HepG2 (cell line): Measurements from ENCODE around the gene ATN1.

Source experiments
- EZH2 ChIP-seq: conservative IDR thresholded peaks from 2 replicates; pipeline ENCODE4 v1.6.1; 2012; ENCODE audit warnings: mild to moderate bottlenecking, low read depth, low read length, moderate library complexity
- JUN ChIP-seq: sonication (generic); formaldehyde crosslinking; IDR thresholded peaks from 2 replicates; pipeline ENCODE4 v1.4.0; 2020; ENCODE audit warnings: mild to moderate bottlenecking, missing genetic modification reagents
- MAFK ChIP-seq, 2 experiments: IDR thresholded peaks in 1 of 2; conservative IDR thresholded peaks in 1 of 2; 2 replicates each; pipeline ENCODE4 v1.6.1; 2011; ENCODE audit warnings: improper control_type of control experiment in 2 of 2, low read length in 2 of 2
- MXI1 ChIP-seq: IDR thresholded peaks from 3 replicates; pipeline ENCODE4 v1.6.1; 2012; ENCODE audit warnings: low read depth, low read length, inconsistent platforms, borderline replicate concordance
- MYC ChIP-seq: sonication (generic); formaldehyde crosslinking; IDR thresholded peaks from 2 replicates; pipeline ENCODE4 v1.9.0; 2021; ENCODE audit warnings: missing genetic modification reagents, borderline replicate concordance
- NFE2L1 ChIP-seq: sonication (generic); formaldehyde crosslinking; IDR thresholded peaks from 2 replicates; pipeline ENCODE4 v1.4.0; 2020; ENCODE audit warnings: missing genetic modification reagents, mild to moderate bottlenecking, borderline replicate concordance
- PHF21A ChIP-seq: sonication (generic); formaldehyde crosslinking; IDR thresholded peaks from 2 replicates; pipeline ENCODE4 v1.5.0; 2020; ENCODE audit warnings: mild to moderate bottlenecking, missing genetic modification reagents
- TBL1XR1 ChIP-seq: fragments of 150-350 bp; IDR thresholded peaks from 2 replicates; pipeline ENCODE4 v1.6.1; 2014; ENCODE audit warnings: borderline replicate concordance, low read length; ENCODE audit not compliant: partially characterized antibody
- ZNF670 ChIP-seq: sonication (generic); formaldehyde crosslinking; IDR thresholded peaks from 2 replicates; pipeline ENCODE4 v1.8.0; 2022; ENCODE audit warnings: mild to moderate bottlenecking, missing genetic modification reagents, borderline replicate concordance
- TF ChIP-seq, protein P1 (sequence below): sonication (generic); formaldehyde crosslinking; IDR thresholded peaks from 2 replicates; pipeline ENCODE4 v1.8.1; 2023; ENCODE audit warnings: missing genetic modification reagents, inconsistent platforms, borderline replicate concordance
- TF ChIP-seq, protein P2 (sequence below): sonication (generic); formaldehyde crosslinking; IDR thresholded peaks from 2 replicates; pipeline ENCODE4 v1.5.0; 2020; ENCODE audit warnings: mild to moderate bottlenecking, missing genetic modification reagents, moderate library complexity
- TF ChIP-seq, protein P3 (sequence below): sonication (generic); formaldehyde crosslinking; IDR thresholded peaks from 2 replicates; pipeline ENCODE4 v1.9.0; 2021; ENCODE audit warnings: missing genetic modification reagents, borderline replicate concordance

DNA sequence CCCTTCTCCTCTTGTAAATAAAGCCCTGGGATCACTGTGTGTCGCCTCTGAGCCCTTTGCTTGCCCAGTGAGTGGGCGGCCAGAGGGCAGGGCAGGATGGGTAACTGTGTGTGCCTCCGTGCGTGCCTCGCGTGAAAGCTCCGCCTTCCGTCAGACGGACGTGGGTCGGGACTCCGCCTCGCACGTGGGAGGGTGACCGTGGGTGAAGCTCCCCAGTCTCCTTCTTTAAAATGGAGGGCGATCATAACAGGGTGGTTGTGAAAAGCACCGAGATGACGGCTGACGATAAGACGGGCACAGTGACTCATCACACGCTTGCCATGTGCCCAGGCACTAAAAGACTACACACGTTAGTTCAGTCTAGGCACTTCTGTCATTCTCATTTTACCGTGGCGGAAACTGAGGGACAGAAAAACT is 33.5 kb downstream of the ATN1 start:
- TF ChIP-seq NFE2L1 (CRISPR knock-in tag) (no peak), MYC (CRISPR knock-in tag) (no peak), PHF21A (CRISPR knock-in tag) (no peak), TBL1XR1 (no peak), ZNF670 (CRISPR knock-in tag) (no peak), MXI1 (no peak), JUN (CRISPR knock-in tag) (no peak), MAFK (conservative IDR thresholded peaks at IDR 0.05 in 1 of 2, IDR thresholded peaks at IDR 0.05 in 1 of 2; ENCODE audit: low read length in 2 of 2) (no peak), EZH2 (no peak)
- TF ChIP-seq, protein P1, sequence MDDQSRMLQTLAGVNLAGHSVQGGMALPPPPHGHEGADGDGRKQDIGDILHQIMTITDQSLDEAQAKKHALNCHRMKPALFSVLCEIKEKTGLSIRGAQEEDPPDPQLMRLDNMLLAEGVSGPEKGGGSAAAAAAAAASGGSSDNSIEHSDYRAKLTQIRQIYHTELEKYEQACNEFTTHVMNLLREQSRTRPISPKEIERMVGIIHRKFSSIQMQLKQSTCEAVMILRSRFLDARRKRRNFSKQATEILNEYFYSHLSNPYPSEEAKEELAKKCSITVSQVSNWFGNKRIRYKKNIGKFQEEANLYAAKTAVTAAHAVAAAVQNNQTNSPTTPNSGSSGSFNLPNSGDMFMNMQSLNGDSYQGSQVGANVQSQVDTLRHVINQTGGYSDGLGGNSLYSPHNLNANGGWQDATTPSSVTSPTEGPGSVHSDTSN (CRISPR knock-in tag) = no peak
- TF ChIP-seq, protein P2, sequence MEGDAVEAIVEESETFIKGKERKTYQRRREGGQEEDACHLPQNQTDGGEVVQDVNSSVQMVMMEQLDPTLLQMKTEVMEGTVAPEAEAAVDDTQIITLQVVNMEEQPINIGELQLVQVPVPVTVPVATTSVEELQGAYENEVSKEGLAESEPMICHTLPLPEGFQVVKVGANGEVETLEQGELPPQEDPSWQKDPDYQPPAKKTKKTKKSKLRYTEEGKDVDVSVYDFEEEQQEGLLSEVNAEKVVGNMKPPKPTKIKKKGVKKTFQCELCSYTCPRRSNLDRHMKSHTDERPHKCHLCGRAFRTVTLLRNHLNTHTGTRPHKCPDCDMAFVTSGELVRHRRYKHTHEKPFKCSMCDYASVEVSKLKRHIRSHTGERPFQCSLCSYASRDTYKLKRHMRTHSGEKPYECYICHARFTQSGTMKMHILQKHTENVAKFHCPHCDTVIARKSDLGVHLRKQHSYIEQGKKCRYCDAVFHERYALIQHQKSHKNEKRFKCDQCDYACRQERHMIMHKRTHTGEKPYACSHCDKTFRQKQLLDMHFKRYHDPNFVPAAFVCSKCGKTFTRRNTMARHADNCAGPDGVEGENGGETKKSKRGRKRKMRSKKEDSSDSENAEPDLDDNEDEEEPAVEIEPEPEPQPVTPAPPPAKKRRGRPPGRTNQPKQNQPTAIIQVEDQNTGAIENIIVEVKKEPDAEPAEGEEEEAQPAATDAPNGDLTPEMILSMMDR (CRISPR knock-in tag) = no peak
- TF ChIP-seq, protein P3, sequence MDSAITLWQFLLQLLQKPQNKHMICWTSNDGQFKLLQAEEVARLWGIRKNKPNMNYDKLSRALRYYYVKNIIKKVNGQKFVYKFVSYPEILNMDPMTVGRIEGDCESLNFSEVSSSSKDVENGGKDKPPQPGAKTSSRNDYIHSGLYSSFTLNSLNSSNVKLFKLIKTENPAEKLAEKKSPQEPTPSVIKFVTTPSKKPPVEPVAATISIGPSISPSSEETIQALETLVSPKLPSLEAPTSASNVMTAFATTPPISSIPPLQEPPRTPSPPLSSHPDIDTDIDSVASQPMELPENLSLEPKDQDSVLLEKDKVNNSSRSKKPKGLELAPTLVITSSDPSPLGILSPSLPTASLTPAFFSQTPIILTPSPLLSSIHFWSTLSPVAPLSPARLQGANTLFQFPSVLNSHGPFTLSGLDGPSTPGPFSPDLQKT (CRISPR knock-in tag) = no peak
